H1 (cell line): Measurements from ENCODE around the gene GRM5. TPM values are rescaled to one million over a fixed set of nuclear protein-coding genes. Genes with fewer than 3 reads are reported as not detected.

Experiments used
- ATF3 ChIP-seq: IDR thresholded peaks from 2 replicates; pipeline ENCODE4 v1.6.1; 2011; ENCODE audit warnings: low read depth, mild to moderate bottlenecking, low read length; ENCODE audit not compliant: insufficient read depth
- GTF2F1 ChIP-seq: IDR thresholded peaks from 2 replicates; pipeline ENCODE4 v1.6.1; 2012; ENCODE audit warnings: low read depth, low read length, improper control_type of control experiment, borderline replicate concordance
- HDAC6 ChIP-seq: IDR thresholded peaks from one replicate; pipeline ENCODE4 v1.7.1; 2012; ENCODE audit warnings: low read depth, mild to moderate bottlenecking, inconsistent platforms, low read length, moderate library complexity
- KDM1A ChIP-seq: fragments of 200-600, 300-600 bp; sonication (generic); IDR thresholded peaks from 2 replicates; pipeline ENCODE4 v1.7.1; 2016; ENCODE audit warnings: mild to moderate bottlenecking, low read length, borderline replicate concordance
- RXRA ChIP-seq: IDR thresholded peaks from 2 replicates; pipeline ENCODE4 v1.6.1; 2011; ENCODE audit warnings: low read depth, mild to moderate bottlenecking, low read length, moderate library complexity; ENCODE audit not compliant: insufficient read depth
- SP1 ChIP-seq: IDR thresholded peaks from 2 replicates; pipeline ENCODE4 v1.6.1; 2011; ENCODE audit warnings: low read depth, low read length
- TAF1 ChIP-seq: IDR thresholded peaks from 2 replicates; pipeline ENCODE4 v1.6.1; 2011; ENCODE audit warnings: mild to moderate bottlenecking, low read depth, low read length
- YY1 ChIP-seq: IDR thresholded peaks from 2 replicates; pipeline ENCODE4 v1.6.1; 2011; ENCODE audit warnings: low read depth, mild to moderate bottlenecking, low read length
- polyA plus RNA-seq, 7 experiments: library from polyadenylated mRNA; depleted of rRNA in 3 of 7; stranded (reverse) in 5 of 7; unstranded in 2 of 7; fragments of >200 nt in 5 of 7; fragments of 200-250 nt in 2 of 7; gene quantifications; 1 replicate in 5 of 7; 2 replicates in 1 of 7; 4 replicates in 1 of 7; pipeline versions ENCODE4 v1.2.1 to v1.2.3, GENCODE V29; 2011 to 2013; ENCODE audit warnings: missing spikeins in 2 of 7, mixed read lengths in 2 of 7
- total RNA-seq: library from RNA; stranded (reverse); fragmentation: NEBNext Ultra II Directional; extraction: Animal tissue kit (Norgen Biotek cat#: 25700); gene quantifications from 2 replicates; pipeline ENCODE4 v1.2.1, GENCODE V29; 2021

GRM5 gene
- total and polyA plus RNA-seq, 2 of the 8 experiments (the other 6 are each of a cell fraction or from before 2014, with no cell fraction given) = 0.15 to 0.43 TPM

GRCh38 chr11:88522624-88523385, 543.0 kb downstream of the GRM5 start (continued):
- no peak for TF ChIP-seq RXRA
- no peak for TF ChIP-seq TAF1
- TF ChIP-seq SP1 = no peak
- TF ChIP-seq GTF2F1 = no peak
- no peak for TF ChIP-seq ATF3
- no peak for TF ChIP-seq HDAC6
- no peak for TF ChIP-seq KDM1A
- no peak for TF ChIP-seq YY1
